Naive B cell (primary cell): Measurements from ENCODE around the gene TSPAN9. TPM values are rescaled to one million over a fixed set of nuclear protein-coding genes. Genes with fewer than 3 reads are reported as not detected.

ENCODE experiments used
- ATAC-seq, 2 donors: fragments of 150-1000 bp; cut with Tn5 transposase; 2 replicates each; pipeline ENCODE4 v1.10.0; 2021; ENCODE audit warnings: low read depth in 2 of 2, mild to moderate bottlenecking in 2 of 2, moderate library complexity in 2 of 2
- DNase-seq: peaks from one replicate; pipeline ENCODE4 v3.0.0; 2022
- H3K27ac Mint-ChIP-seq, 6 donors: one replicate each; pipeline ENCODE4 v1.8.0; 2020 to 2022; ENCODE audit warnings: mild to moderate bottlenecking in 6 of 6, mixed read lengths in 6 of 6, moderate library complexity in 5 of 6, inconsistent platforms in 2 of 6
- H3K27me3 Mint-ChIP-seq, 3 donors: one replicate each; pipeline ENCODE4 v1.8.0; 2021 to 2022; ENCODE audit warnings: mixed read lengths in 3 of 3, mild to moderate bottlenecking in 1 of 3
- H3K36me3 Mint-ChIP-seq, 2 donors: one replicate each; pipeline ENCODE4 v1.8.0; 2020 to 2022; ENCODE audit warnings: mixed read lengths in 2 of 2, inconsistent platforms in 1 of 2, mild to moderate bottlenecking in 1 of 2
- H3K4me1 Mint-ChIP-seq, 3 donors: one replicate each; pipeline ENCODE4 v1.8.0; 2020 to 2022; ENCODE audit warnings: mixed read lengths in 3 of 3, inconsistent platforms in 1 of 3, mild to moderate bottlenecking in 1 of 3, moderate library complexity in 1 of 3
- H3K4me3 Mint-ChIP-seq, 8 donors: one replicate each; pipeline ENCODE4 v1.8.0; 2020 to 2022; ENCODE audit warnings: mild to moderate bottlenecking in 8 of 8, mixed read lengths in 8 of 8, moderate library complexity in 8 of 8, inconsistent platforms in 2 of 8
- H3K9me3 Mint-ChIP-seq, 7 donors: one replicate each; pipeline ENCODE4 v1.8.0; 2020 to 2022; ENCODE audit warnings: mixed read lengths in 7 of 7, mild to moderate bottlenecking in 5 of 7, inconsistent platforms in 2 of 7, moderate library complexity in 1 of 7
- polyA plus RNA-seq, 6 donors: library from polyadenylated mRNA; unstranded; fragments of 300-500 nt; fragmentation: Illumina TruSeq; gene quantifications; one replicate each; pipeline ENCODE4 v1.2.3, GENCODE V29; 2021; ENCODE audit warnings: low read depth in 6 of 6

The TSPAN9 gene
- polyA plus RNA-seq, 6 donors from 2014 or later, result 0.26 to 0.49 (median 0.41) TPM; not detected in 2

- Mint-ChIP-seq H3K27ac (no peak overlapping the region), H3K9me3 (peaks cover 14 to 45% (median 26%) of the 10 kb centered on the region in 7 donors), H3K4me1 (peaks cover 9 to 14% (median 10%) of the 10 kb centered on the region in 3 donors), H3K27me3 (peaks cover 5 to 38% (median 10%) of the 10 kb centered on the region in 3 donors), H3K4me3 (no peak overlapping the region), H3K36me3 (peaks cover 5 to 38% of the 10 kb centered on the region in 2 donors)
- no peak for DNase-seq
- no peak for ATAC-seq
These were observed 24.3 kb downstream of the TSPAN9 start for GRCh38 chr12:3101309-3102024.

DNA sequence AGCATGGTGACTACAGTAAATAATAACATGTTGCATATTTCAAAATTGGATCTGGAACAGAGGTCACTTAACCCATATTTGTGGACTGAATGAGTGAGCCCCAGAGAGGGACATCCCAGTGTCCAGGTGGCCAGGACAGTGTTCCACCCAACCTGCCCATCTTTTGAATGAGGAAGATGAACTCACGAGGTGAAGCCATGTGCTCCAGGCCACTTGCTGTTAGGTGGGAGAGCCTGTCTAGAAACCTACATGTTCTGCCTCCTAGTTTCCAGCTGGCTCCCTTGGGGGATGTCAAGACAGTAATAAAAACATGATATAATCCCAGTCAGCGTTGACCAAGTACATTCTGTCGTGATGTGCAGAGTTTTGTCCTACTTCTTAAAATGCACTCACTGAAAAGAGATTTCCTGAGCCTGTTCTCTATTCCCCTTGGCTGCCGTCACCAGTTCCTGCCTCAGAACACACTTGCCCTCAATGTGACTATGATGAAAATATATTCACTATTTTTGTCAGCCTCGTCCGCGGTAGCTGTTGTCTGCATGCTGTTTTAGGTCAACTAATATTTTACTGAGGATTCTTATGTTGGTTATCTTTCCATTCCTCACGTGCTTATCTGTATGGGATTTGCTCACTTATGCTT is 25.7 kb downstream of the TSPAN9 start:
- DNase-seq (no peak), ATAC-seq (no peak)
- Mint-ChIP-seq H3K4me1 (peaks cover 3 to 6% (median 6%) of the 10 kb centered on the region in 3 donors), H3K36me3 (peaks cover 5 to 31% of the 10 kb centered on the region in 2 donors), H3K4me3 (no peak overlapping the region), H3K27me3 (peaks cover 5 to 39% (median 6%) of the 10 kb centered on the region in 3 donors), H3K9me3 (peaks cover 11 to 32% (median 22%) of the 10 kb centered on the region in 7 donors), H3K27ac (no peak overlapping the region)

DNA sequence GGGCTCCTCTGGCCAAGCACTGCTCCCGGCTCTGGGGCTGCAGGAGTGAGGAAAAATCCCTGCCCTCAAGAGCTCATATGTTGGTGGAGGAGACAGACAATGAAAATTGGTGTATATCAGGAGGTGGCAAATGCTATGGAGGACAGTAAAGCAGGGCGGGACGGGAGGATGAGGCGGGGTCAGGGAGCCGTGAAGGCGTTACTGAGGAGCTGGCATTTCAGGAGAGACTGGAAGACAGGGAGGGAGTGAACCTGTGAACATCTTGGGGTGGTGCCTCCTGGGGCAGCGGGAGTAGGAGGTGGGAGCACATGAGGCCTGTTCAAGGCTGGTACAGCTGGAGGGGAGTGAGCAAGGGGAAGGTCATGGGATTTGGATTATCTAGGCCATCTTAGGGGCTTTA is 26.6 kb downstream of the TSPAN9 start:
- peaks cover 5 to 22% of the 10 kb centered on the region in 2 donors for H3K36me3 Mint-ChIP-seq
- no peak overlapping the region for H3K27ac Mint-ChIP-seq
- no peak overlapping the region for H3K4me3 Mint-ChIP-seq

DNA sequence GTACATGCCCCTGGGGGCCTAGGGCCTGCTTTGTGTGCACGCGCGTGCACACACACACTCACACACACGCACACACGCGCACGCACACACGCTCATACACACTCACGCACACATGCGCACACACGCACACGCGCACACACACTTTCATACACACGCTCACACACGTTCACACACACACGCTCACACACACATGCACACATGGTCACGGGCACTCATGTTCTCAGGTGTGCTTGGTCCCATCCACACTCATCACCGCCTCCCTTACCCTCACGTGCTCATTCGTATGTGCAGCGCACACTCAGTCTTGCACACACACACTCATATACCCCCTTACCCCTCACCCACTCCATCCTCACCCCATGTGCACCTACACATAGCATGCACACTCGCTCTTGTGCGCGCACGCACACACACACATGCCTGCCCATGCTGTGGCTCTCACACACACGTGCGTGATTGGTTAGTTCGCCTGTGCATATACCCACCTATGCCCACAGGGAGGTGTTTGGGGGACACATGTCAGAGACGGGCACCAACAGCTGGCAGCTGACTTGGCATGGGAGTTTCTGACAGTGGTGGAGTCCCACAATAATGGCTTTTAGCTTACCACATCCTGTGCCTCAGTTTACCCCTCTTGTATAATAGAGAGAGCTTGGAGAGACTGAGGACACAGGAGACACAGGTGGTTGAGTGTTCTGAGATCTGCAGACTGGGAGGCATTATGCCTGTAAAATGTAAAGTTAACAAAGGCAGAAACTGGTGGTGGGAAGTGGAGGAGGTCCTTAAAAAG is 28.7 kb downstream of the TSPAN9 start:
- DNase-seq, result no peak
- ATAC-seq, result no peak
- H3K36me3 Mint-ChIP-seq, result peaks cover 0 to under 1% of the 10 kb centered on the region in 2 donors
- H3K4me3 Mint-ChIP-seq, result peak overlapping the region in 1 of 8 donors; percentile 22
- peaks cover 0 to 4% (median 0%) of the 10 kb centered on the region in 7 donors for H3K9me3 Mint-ChIP-seq
- peaks cover 0 to 28% (median 5%) of the 10 kb centered on the region in 3 donors for H3K27me3 Mint-ChIP-seq
- H3K27ac Mint-ChIP-seq, result peak overlapping the region in 2 of 6 donors; percentile 1 to 25
- H3K4me1 Mint-ChIP-seq, result no peaks in the 10 kb centered on the region

More for the DNA sequence above, 26.6 kb downstream of the TSPAN9 start:
- H3K4me1 Mint-ChIP-seq, result no peaks in the 10 kb centered on the region
- ATAC-seq (no peak), DNase-seq (no peak)
- H3K9me3 Mint-ChIP-seq, result peaks cover 7 to 23% (median 16%) of the 10 kb centered on the region in 7 donors
- peaks cover under 1 to 36% (median 5%) of the 10 kb centered on the region in 3 donors for H3K27me3 Mint-ChIP-seq

DNA sequence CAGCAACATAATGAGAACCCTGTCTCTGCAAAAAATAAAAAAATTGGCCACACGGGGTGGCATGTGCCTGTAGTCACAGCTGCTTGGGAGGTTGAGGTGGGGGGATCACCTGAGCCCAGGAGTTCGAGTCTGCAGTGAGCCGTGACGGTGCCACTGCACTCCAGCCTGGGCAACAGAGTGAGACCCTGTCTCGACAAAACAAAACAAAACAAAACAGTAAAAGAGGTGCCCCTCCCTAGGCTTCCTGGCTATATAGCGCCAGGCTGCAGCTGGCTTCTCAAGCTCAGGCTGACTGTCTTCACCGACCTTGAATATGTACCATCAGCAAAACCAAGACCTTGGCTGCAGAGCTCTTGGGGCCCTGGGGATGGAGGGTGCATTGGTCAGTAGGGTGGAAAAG is 29.4 kb downstream of the TSPAN9 start:
- ATAC-seq, result no peak
- Mint-ChIP-seq H3K4me1 (no peaks in the 10 kb centered on the region), H3K36me3 (no peaks in the 10 kb centered on the region), H3K4me3 (no peak overlapping the region), H3K27me3 (peaks cover 0 to 26% (median 5%) of the 10 kb centered on the region in 3 donors), H3K9me3 (peaks cover 0 to 4% (median 0%) of the 10 kb centered on the region in 7 donors), H3K27ac (no peak overlapping the region)
- no peak for DNase-seq

DNA sequence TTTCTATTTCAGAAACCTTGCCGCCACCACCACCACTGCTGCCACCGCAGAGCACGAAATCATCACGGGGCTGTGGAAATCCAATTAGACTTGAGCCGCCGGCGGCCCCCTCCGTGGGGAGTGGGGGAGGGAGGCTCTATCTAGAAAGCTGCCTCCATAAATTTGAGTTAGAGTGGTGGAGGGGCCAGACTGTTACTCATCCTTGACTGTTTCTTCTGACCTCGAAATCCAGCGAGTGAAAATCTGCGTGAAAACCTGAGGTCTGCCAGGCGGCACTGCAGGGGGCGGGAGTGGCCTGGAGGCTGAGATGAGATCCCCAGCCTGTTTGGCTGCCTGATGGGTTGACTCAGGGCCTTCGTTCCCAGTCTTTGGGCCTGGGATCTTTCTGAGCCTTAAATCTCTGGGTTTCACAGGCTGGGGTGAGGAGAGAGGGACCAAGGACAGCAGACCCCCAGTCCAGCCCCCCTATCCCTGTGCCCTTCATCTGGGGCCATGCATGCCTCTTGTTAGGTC is 29.9 kb downstream of the TSPAN9 start:
- Mint-ChIP-seq H3K9me3 (peaks cover 0 to under 1% (median 0%) of the 10 kb centered on the region in 7 donors), H3K4me3 (no peak overlapping the region), H3K27ac (no peak overlapping the region), H3K36me3 (no peaks in the 10 kb centered on the region), H3K4me1 (no peaks in the 10 kb centered on the region), H3K27me3 (peaks cover 0 to 21% (median 5%) of the 10 kb centered on the region in 3 donors)
- DNase-seq (no peak), ATAC-seq (no peak)

DNA sequence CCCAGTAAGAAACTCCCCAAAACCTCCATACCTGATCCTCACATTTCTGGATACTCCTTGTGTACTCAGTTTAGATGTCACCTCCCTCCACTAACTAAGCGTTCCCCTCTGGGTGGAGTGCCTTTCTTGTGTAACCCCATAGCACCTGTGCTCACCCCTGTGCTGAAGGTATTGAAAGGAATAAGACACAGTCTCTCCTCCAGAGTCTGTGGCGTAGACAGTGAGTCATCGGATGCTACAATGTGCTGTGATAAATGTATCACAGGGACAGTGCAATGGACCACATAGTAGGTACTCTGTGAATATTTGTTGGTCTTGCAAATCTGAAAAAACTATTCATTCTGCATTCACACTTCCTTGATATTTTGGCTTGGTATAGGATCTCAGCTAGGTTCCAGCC is 30.8 kb downstream of the TSPAN9 start:
- peaks cover 0 to 22% (median 5%) of the 10 kb centered on the region in 3 donors for H3K27me3 Mint-ChIP-seq
- DNase-seq (no peak), ATAC-seq (no peak)
- no peak overlapping the region for H3K4me3 Mint-ChIP-seq
- H3K36me3 Mint-ChIP-seq, result no peaks in the 10 kb centered on the region
- H3K9me3 Mint-ChIP-seq, result no peaks in the 10 kb centered on the region
- H3K27ac Mint-ChIP-seq, result peak overlapping the region in 1 of 6 donors; percentile 23
- H3K4me1 Mint-ChIP-seq, result no peaks in the 10 kb centered on the region

DNA sequence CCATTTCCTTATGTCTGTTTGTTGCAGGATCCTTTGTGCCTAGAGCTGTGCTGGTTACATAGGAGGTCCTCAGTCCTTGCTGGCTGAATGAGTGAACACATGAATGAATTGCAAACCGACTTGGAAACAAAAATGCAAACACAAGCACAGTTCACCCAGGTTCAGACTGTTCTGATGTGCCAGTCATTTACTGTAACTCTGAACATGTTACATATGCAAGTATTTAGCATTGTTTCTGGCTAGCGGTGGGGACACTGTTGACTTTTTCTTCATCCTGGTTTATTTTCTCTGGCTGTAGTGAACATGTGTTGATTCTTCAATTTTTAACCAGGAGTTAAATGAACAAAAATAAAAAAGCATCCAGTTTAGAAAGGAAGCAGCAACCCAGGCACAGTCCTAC is 33.4 kb downstream of the TSPAN9 start:
- Mint-ChIP-seq H3K9me3 (no peaks in the 10 kb centered on the region), H3K4me1 (no peaks in the 10 kb centered on the region), H3K4me3 (no peak overlapping the region), H3K27ac (no peak overlapping the region), H3K36me3 (no peaks in the 10 kb centered on the region), H3K27me3 (peaks cover 0 to 30% (median 13%) of the 10 kb centered on the region in 3 donors)
- ATAC-seq, result no peak
- DNase-seq, result no peak

GRCh38 chr12:3113671-3114325 is 36.6 kb downstream of the TSPAN9 start:
- Mint-ChIP-seq H3K27me3 (peaks cover 0 to 45% (median 35%) of the 10 kb centered on the region in 3 donors), H3K36me3 (no peaks in the 10 kb centered on the region), H3K27ac (no peak overlapping the region), H3K4me1 (no peaks in the 10 kb centered on the region), H3K4me3 (no peak overlapping the region), H3K9me3 (no peaks in the 10 kb centered on the region)
- DNase-seq (no peak), ATAC-seq (no peak)

- peaks cover 0 to 4% (median 0%) of the 10 kb centered on the region in 3 donors for H3K4me1 Mint-ChIP-seq
These were observed 37.5 kb downstream of the TSPAN9 start for GRCh38 chr12:3114671-3115070.

DNA sequence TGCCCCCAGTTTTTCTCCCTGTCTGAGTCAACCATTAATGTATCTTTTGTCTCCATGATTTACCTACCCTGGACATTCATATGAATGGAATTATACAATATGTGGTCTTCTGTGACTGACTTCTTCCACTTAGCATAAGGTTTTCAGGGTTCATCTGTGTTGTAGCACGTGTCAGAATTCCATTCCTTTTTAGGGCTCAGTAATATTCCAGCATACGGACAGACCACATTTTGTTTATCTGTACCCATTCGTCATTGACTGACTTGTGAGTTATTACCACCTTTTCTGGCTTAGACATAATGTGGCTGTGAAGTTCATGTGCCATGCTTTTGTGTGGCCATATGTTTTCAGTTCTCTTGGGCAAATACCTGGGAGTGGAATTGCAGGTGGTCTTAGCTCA is 37.9 kb downstream of the TSPAN9 start:
- Mint-ChIP-seq H3K36me3 (no peaks in the 10 kb centered on the region), H3K27me3 (peaks cover 0 to 58% (median 42%) of the 10 kb centered on the region in 3 donors), H3K4me3 (no peak overlapping the region), H3K4me1 (peaks cover 0 to 6% (median under 1%) of the 10 kb centered on the region in 3 donors), H3K9me3 (no peaks in the 10 kb centered on the region), H3K27ac (no peak overlapping the region)
- DNase-seq (no peak), ATAC-seq (no peak)

More at GRCh38 chr12:3114671-3115070, 37.5 kb downstream of the TSPAN9 start:
- no peak for ATAC-seq
- H3K9me3 Mint-ChIP-seq, result no peaks in the 10 kb centered on the region
- no peak overlapping the region for H3K27ac Mint-ChIP-seq
- H3K36me3 Mint-ChIP-seq, result no peaks in the 10 kb centered on the region
- H3K27me3 Mint-ChIP-seq, result peaks cover 0 to 54% (median 38%) of the 10 kb centered on the region in 3 donors
- DNase-seq, result no peak
- H3K4me3 Mint-ChIP-seq, result no peak overlapping the region

DNA sequence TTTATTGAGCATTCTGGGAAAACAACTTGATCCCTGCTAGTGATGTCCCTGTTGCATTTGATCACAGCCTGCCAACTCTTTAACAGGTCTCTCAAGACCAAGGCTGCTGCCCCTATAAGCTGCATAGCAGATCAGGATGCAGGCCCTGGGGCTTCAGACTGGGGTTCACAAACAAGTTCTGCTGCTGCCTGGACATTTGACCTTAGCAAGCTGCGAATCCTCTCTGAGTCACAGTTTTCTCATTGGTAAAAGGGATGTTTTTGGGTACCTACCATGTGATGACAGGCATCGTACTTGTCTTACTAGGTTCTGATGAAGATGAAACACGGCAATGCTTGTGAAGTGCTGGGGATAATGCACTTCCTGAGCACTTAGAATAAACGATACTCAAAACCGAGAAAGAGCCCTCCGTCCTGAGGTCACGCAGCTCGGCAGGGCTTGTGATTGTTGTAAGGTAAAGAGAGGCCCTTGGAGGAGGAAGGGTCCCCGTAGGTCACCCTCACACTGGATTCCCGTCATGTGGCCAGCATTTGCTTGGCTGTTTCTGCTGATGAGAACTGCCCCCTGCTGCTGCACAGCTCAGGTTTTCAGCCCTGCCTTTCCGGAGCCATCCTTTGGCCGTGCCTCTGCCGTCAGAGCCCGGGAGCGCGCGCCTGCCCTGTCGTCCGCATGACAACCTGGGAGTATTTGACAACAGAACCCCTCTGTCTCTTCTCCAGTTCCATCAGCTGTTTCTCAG is 39.1 kb downstream of the TSPAN9 start:
- ATAC-seq (no peak), DNase-seq (no peak)
- Mint-ChIP-seq H3K36me3 (no peaks in the 10 kb centered on the region), H3K27me3 (peaks cover 0 to 66% (median 49%) of the 10 kb centered on the region in 3 donors), H3K4me3 (no peak overlapping the region), H3K4me1 (peaks cover 5 to 7% (median 6%) of the 10 kb centered on the region in 3 donors), H3K27ac (no peak overlapping the region), H3K9me3 (no peaks in the 10 kb centered on the region)
